ES-I3 (cell line): ENCODE data around the gene UNC13D.
"Not testable (repeated sequence)": the region's sequence is repeated elsewhere in the genome, so short reads cannot be mapped to it uniquely, and the experiment has no call there.

Source experiments
- H3K36me3 ChIP-seq: 2 replicates; pipeline ENCODE4 v1.6.1; 2013; ENCODE audit warnings: mild to moderate bottlenecking, low read length, control low read depth, moderate library complexity; ENCODE audit not compliant: insufficient read depth
- H3K4me1 ChIP-seq: 2 replicates; pipeline ENCODE4 v1.6.1; 2013; ENCODE audit warnings: mild to moderate bottlenecking, control low read depth, low read length; ENCODE audit not compliant: insufficient read depth
- H3K9ac ChIP-seq: 2 replicates; pipeline ENCODE4 v1.6.1; 2013; ENCODE audit warnings: low read depth, mild to moderate bottlenecking, low read length, moderate library complexity
- H3K9me3 ChIP-seq: 2 replicates; pipeline ENCODE4 v1.6.1; 2013; ENCODE audit warnings: mild to moderate bottlenecking, low read length, moderate library complexity; ENCODE audit not compliant: control insufficient read depth, insufficient read depth

UNC13D gene

DNA sequence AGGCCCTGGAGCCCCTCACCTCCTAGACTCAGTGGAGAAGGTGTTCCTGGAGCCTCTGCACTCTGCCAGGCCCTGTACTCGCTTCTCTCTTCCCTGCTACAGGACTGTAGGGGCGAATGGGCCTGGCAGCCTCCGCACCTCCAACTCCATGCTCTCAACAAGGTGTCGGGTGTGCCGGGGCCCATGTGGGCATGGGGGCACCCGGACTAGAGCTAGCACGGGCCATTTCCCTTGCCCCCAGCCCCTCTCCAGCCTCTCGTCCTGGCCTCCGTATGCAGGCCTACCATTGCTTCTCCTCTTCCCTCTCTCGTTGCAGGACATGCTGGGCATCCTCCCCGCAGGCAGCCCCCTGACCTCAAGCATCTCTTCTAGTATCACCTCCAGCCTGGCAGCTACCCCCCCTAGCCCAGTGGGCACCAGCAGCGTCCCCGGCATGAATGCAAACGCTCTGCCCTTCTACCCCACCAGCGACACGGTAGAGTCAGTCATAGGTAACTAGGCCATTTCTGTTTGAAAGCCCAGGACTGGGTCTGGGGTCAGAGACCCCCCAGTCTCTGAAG, 25.8 kb downstream of the UNC13D start:
- no peak overlapping the region for H3K9ac ChIP-seq
- H3K36me3 ChIP-seq, result peaks cover 22% of the 10 kb centered on the region
- no peaks in the 10 kb centered on the region for H3K9me3 ChIP-seq

DNA sequence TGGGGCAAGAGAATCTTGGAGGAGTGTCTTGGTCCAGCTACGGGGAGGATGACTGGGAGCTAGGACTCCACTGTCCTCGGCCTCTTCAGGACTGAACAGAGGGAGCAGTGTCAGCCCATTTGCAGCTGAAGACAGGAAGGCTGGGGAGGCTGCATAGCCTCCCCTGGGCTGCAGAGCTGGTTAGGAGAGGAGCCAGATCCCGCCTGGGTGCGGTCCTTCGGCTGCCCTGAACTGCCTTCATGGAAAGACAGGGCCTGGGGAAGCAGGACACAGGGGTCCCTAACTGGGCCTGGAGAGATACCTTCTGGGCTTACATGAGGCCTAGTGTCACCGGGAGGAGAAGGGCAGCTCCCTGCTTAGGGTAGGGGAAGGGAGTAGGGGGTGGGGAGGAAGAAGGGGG, 26.6 kb downstream of the UNC13D start:
- Histone ChIP-seq H3K9me3 (no peaks in the 10 kb centered on the region), H3K36me3 (peaks cover 22% of the 10 kb centered on the region)

More for the DNA sequence above, 25.8 kb downstream of the UNC13D start:
- H3K4me1 ChIP-seq, result peaks cover 10% of the 10 kb centered on the region; the same call in 1 of the 2 replicates

DNA sequence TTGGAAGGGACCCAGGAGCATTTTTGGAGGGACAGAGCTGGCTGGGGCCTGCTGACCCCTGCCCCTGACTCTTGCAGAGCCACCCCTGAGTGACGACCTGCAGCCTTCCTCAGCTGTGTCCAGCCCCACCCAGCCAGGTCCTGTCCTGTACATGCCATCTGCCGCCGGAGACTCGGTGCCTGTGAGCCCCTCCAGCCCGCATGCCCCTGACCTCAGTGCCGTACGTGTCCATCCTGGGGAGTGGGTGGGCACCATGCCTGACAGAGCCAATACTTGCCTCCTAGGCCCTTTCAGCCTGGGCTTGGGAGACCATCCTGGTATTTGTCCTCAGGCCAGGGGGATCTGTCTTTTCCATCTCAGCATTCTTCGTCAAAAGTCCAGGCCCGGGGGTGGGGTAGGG, 27.5 kb downstream of the UNC13D start:
- H3K9me3 ChIP-seq, result no peaks in the 10 kb centered on the region
- no peak overlapping the region for H3K9ac ChIP-seq
- H3K4me1 ChIP-seq, result peaks cover 10% of the 10 kb centered on the region; the same call in 1 of the 2 replicates
- H3K36me3 ChIP-seq, result peaks cover 22% of the 10 kb centered on the region

More for the DNA sequence above, 26.6 kb downstream of the UNC13D start:
- H3K4me1 ChIP-seq, result peaks cover 10% of the 10 kb centered on the region; the same call in 1 of the 2 replicates
- no peak overlapping the region for H3K9ac ChIP-seq

DNA sequence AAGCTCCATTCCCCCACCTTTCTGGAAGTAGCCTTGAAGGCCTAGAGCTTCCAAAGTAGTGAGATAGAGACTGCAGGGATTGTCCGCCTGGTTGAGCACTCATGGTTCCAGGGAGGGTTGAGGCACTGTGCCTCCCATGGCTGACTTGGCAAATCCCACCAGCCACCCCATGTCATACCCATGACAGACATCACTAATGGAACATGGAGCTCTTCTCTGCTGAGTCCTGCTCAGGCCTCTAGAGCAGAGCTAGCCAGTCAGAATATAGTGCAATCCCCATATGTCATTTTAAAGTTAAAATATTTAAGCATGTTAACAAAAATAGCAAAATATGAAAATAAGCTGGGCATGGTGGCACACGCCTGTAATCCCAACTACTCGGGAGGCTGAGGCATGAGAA, 28.8 kb downstream of the UNC13D start:
- no peaks in the 10 kb centered on the region for H3K9me3 ChIP-seq
- H3K9ac ChIP-seq, result no peak overlapping the region
- peaks cover 10% of the 10 kb centered on the region; the same call in 1 of the 2 replicates for H3K4me1 ChIP-seq
- H3K36me3 ChIP-seq, result peaks cover 17% of the 10 kb centered on the region

DNA sequence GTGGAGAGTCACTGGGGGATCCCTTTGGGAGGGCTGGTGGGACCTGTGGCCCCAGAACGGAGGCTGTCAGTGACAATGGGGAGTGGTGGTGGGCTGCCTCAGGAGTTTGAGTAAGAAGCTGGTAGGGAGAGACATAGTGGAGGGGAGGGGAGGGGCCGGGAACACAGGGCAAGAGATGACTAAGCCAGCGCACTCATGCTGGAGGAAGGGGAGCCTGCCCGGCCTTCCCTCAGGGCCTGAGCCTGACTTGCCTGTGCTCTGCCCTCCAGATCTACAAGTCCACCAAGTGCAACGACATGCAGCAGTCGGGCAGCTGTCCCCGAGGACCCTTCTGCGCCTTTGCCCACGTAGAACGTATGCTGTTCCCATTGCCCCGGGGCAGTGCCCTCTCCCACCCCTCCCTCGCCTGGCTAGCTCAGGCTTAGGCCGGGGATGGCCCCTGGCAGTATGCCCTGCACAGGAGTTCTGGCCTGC, 29.3 kb downstream of the UNC13D start:
- peaks cover 10% of the 10 kb centered on the region; the same call in 1 of the 2 replicates for H3K4me1 ChIP-seq
- H3K36me3 ChIP-seq, result peaks cover 13% of the 10 kb centered on the region
- H3K9ac ChIP-seq, result no peak overlapping the region
- no peaks in the 10 kb centered on the region for H3K9me3 ChIP-seq

DNA sequence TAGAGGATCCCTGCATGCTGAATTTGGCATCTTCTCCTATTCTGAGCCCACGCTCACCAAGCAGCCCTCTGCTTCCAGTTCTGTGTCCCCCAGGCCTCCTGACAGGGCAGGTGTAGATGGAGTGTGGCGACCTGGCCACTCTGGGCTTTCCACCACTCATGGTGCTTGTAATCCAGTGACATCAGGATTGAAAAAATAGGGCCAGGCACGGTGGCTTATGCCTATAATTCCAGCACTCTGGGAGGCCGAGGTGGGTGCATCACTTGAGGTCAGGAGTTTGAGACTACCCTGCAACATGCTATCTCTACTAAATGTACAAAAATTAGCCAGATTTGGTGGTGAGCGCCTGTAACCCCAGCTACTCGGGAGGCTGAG, 30.2 kb downstream of the UNC13D start:
- H3K4me1 ChIP-seq, result peaks cover 10% of the 10 kb centered on the region; the same call in 1 of the 2 replicates
- H3K9ac ChIP-seq, result no peak overlapping the region
- peaks cover 13% of the 10 kb centered on the region for H3K36me3 ChIP-seq
- no peaks in the 10 kb centered on the region for H3K9me3 ChIP-seq

DNA sequence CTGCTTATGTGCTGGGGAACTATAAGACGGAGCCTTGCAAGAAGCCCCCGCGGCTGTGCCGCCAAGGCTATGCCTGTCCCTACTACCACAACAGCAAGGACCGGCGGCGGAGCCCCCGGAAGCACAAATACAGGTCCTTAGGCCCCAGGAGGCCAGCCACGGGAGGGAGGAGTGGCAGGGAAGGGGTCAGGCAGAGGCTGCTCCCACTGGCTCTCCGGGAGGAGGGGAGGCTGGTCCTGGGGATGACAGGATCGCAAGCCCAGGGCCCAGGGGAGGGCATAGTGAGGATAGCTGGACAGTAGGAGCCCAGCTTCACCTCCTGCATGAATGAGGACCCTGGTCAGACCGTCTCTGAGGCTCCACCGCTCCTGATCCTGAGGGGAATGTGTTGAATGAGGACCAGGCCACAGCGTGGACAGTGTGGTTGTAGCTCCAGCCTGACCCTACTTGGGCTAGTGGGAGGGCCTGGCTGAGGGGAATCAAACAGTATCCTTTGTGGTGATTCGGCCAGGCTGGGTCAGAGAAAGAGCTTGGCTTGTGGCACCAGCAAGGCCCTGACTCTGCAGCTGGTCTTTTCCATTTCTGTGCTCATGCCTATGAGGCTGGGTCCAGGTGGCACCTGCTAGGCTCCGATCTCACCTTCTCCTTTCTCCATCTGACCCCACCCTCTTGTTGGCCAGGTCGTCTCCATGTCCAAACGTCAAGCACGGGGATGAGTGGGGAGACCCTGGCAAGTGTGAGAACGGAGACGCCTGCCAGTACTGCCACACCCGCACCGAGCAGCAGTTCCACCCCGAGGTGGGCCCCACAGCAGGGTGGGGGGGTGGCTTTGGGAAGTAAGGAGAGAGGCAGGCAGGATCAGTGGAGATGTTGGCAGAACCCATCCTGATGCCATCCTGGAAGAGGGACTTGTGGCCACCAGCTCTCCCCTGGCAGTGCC, 30.9 kb downstream of the UNC13D start:
- Histone ChIP-seq H3K36me3 (peaks cover 13% of the 10 kb centered on the region), H3K4me1 (peaks cover 10% of the 10 kb centered on the region; the same call in 1 of the 2 replicates), H3K9ac (no peak overlapping the region), H3K9me3 (no peaks in the 10 kb centered on the region)

DNA sequence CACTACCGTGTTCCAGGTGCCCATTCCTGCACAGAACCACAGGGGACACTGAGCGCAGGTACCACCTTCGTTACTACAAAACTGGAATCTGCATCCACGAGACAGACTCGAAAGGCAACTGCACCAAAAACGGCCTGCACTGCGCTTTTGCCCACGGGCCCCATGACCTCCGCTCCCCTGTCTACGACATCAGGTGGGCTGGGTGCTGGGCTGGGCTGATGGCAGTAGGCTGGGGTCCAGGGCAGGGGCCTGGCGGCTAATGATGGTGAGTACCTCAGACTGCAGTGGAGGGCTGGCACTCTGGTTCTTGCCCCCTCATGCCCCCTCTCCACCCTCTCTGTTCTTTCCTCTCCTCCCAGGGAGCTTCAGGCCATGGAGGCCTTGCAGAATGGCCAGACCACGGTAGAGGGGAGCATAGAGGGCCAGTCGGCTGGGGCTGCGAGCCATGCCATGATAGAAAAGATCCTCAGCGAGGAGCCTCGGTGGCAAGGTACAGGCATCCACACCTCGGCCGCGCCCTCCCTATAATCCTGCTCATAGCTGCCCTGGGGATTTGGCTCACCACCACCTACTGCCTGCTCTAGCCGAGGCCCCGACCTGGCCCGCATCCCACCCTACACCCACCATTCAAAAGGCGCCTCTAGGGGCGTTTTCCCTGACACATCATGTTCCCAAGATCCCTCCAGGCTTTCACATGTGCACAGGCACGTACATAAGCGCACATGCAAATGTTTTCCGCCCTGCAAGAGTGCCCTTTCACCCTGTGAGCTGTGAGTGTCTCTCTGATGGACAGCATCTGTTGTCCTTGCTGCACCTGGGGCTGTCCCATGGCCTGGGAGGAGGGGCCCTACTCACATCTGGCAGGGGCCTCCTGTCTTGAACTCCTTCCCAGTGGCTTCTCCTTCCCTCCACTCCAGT, 31.8 kb downstream of the UNC13D start:
- Histone ChIP-seq H3K9ac (no peak overlapping the region), H3K36me3 (peaks cover 13% of the 10 kb centered on the region), H3K9me3 (no peaks in the 10 kb centered on the region), H3K4me1 (peaks cover 10% of the 10 kb centered on the region; the same call in 1 of the 2 replicates)

DNA sequence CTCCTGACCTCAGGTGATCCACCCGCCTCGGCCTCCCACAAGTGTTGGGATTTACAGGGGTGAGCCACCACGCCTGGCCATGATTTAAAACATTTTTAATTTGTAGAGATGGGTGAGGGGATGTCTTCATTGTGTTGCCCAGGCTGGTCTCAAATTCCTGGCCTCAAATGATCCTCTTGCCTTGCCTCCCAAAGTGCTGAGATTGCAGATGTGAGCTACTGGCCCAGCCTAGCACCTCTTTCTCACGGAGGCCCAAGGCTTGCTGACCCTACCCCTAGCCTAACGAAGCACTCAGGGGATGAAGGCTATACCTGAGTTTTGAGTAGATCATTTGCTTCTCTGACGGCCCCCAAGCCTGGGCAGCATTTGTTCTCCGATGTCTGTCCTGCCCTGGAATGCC, 33.0 kb downstream of the UNC13D start:
- Histone ChIP-seq H3K9me3 (no peaks in the 10 kb centered on the region), H3K4me1 (peaks cover 10% of the 10 kb centered on the region; the same call in 1 of the 2 replicates), H3K36me3 (peaks cover 7% of the 10 kb centered on the region), H3K9ac (no peak overlapping the region)

DNA sequence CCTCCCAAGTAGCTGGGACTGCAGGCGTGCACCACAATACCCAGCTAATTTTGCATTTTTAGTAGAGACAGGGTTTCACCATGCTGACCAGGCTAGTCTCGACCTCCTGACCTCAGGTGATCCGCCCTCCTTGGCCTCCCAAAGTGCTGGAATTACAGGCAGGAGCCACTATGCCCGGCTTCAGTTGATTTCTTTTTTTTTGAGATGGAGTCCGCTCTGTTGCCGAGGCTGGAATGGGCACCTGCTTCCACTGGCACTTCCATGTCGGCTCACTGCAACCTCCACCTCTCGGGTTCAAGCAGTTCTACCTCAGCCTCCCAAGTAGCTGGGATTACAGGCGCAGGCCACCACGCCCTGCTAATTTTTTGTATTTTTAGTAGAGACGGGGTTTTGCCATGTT, 33.4 kb downstream of the UNC13D start:
- H3K36me3 ChIP-seq, H3K4me1 ChIP-seq, H3K9ac ChIP-seq, H3K9me3 ChIP-seq: not testable (repeated sequence)

DNA sequence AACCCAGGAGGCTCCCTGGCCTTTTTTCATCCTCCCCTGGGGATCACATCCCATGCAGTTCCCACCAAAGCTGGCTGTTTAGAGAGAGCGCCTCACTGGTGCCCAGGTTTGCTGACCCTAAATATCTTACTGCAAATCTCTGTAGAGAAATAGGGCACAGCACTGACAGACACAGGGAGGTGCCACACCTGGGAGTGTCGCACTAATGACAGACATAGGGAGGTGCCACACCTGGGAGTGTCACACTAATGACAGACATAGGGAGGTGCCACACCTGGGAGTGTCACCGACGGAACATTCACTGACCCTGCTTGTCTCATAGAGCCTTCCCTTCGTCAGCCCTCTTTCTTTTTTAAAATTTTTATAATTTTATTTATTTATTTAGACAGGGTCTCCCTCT, 34.0 kb downstream of the UNC13D start:
- Histone ChIP-seq H3K4me1 (peaks cover 9% of the 10 kb centered on the region; the same call in 1 of the 2 replicates), H3K9me3 (no peaks in the 10 kb centered on the region), H3K36me3 (peaks cover 3% of the 10 kb centered on the region), H3K9ac (no peak overlapping the region)

DNA sequence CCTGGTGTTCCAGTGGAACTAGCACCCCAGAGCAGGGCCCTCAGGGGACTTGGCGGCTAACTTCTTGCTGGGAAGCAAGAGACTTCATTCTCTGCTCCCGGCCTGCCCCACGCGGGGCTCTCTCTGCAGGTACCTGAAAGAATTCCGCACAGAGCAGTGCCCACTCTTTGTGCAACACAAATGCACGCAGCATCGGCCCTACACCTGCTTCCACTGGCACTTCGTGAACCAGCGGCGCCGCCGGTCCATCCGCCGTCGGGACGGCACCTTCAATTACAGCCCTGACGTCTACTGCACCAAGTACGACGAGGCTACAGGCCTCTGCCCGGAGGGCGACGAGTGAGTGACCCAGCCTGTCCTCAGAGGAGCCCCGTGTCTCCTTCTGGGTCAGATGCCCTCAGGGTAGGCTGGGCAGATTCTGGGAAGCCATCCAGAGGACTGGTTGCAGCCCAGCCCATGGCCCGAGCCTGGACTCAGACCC, 34.5 kb downstream of the UNC13D start:
- Histone ChIP-seq H3K4me1 (peaks cover 3% of the 10 kb centered on the region; the same call in 1 of the 2 replicates), H3K36me3 (no peaks in the 10 kb centered on the region; the same call in none of the 2 replicates), H3K9ac (no peak overlapping the region), H3K9me3 (no peaks in the 10 kb centered on the region)

DNA sequence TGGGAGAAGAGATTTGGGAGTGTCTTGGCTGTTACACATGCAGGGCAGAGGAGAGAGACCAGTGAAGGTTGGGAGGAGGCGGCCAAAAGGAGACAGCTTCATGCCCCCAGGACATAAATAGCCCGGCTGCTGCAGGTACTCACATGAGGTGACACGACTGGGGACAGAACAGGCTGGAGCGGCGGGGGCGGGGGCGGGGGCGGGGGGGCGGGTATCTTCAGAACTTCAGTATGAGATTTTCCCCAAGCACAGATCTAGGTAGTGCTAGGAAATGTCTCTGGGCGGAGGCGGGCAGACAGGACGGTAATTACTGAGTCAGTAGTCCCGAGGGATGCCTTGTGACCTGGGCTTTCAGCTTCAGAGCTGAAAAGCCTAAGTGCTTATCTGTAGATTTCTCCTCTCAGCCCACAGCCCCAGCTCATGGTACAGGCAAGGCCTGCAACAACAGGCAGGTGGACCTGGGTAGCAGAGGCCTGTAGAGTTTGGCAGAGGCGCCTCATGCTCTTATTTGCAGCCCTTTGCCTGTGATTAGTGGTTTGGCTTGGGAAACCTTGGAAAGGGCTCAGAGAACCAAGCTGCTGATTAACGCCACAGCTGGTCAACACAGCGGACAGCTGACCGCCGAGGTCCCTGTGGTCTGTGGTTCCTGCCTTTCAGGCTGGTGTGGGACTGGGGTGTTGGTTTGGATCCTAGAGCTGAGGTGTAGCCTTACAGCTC, 35.1 kb downstream of the UNC13D start:
- Histone ChIP-seq H3K36me3 (no peaks in the 10 kb centered on the region; the same call in none of the 2 replicates), H3K9ac (no peak overlapping the region), H3K9me3 (no peaks in the 10 kb centered on the region), H3K4me1 (no peaks in the 10 kb centered on the region)
